HepG2 (cell line): ENCODE data around the gene AFG1L.

Experiments used
- MEIS1 ChIP-seq: sonication (generic); formaldehyde crosslinking; IDR thresholded peaks from 2 replicates; pipeline ENCODE4 v1.9.0; 2021; ENCODE audit warnings: mild to moderate bottlenecking, missing genetic modification reagents, moderate library complexity, borderline replicate concordance
- NBN ChIP-seq: fragments of 450-650 bp; conservative IDR thresholded peaks from 2 replicates; pipeline ENCODE4 v1.6.1; 2017
- NFYB ChIP-seq: sonication (generic); formaldehyde crosslinking; IDR thresholded peaks from 2 replicates; pipeline ENCODE4 v1.4.0; 2020; ENCODE audit warnings: missing genetic modification reagents
- NR3C1 ChIP-seq: sonication (generic); formaldehyde crosslinking; IDR thresholded peaks from 2 replicates; pipeline ENCODE4 v1.4.0; 2020; ENCODE audit warnings: missing genetic modification reagents
- XRCC5 ChIP-seq: fragments of 200-400 bp; formaldehyde crosslinking; optimal IDR thresholded peaks from 2 replicates; pipeline ENCODE3; 2017; ENCODE audit warnings: mild to moderate bottlenecking, low read length
- ZBTB21 ChIP-seq: sonication (generic); formaldehyde crosslinking; IDR thresholded peaks from 2 replicates; pipeline ENCODE4 v1.4.0; 2020; ENCODE audit warnings: missing genetic modification reagents
- ZNF205 ChIP-seq: IDR thresholded peaks from 2 replicates; pipeline ENCODE4 v1.6.1; 2018; ENCODE audit warnings: missing biosample characterization, missing genetic modification reagents
- ZNF253 ChIP-seq: sonication (generic); formaldehyde crosslinking; IDR thresholded peaks from 2 replicates; pipeline ENCODE4 v1.8.0; 2022; ENCODE audit warnings: mild to moderate bottlenecking, missing genetic modification reagents, borderline replicate concordance
- ZNF317 ChIP-seq: sonication (generic); formaldehyde crosslinking; IDR thresholded peaks from 2 replicates; pipeline ENCODE4 v1.5.0; 2020; ENCODE audit warnings: mild to moderate bottlenecking, missing genetic modification reagents
- ZNF530 ChIP-seq: sonication (generic); formaldehyde crosslinking; IDR thresholded peaks from 2 replicates; pipeline ENCODE4 v1.5.0; 2020; ENCODE audit warnings: low read depth, mild to moderate bottlenecking, missing genetic modification reagents
- ZNF841 ChIP-seq: sonication (generic); formaldehyde crosslinking; IDR thresholded peaks from 2 replicates; pipeline ENCODE4 v1.8.1; 2023; ENCODE audit warnings: missing genetic modification reagents, borderline replicate concordance
- ZZZ3 ChIP-seq: sonication (generic); formaldehyde crosslinking; IDR thresholded peaks from 2 replicates; pipeline ENCODE4 v1.4.0; 2020; ENCODE audit warnings: missing genetic modification reagents, mild to moderate bottlenecking, borderline replicate concordance
- TF ChIP-seq, protein P1 (sequence below): sonication (generic); formaldehyde crosslinking; IDR thresholded peaks from 2 replicates; pipeline ENCODE4 v1.5.0; 2020; ENCODE audit warnings: mild to moderate bottlenecking, missing genetic modification reagents, moderate library complexity
- TF ChIP-seq, protein P2 (sequence below), 2 experiments: sonication (generic) in 1 of 2; formaldehyde crosslinking in 1 of 2; IDR thresholded peaks; 2 replicates each; pipeline versions ENCODE4 v1.5.1 to v1.6.1; 2011 to 2020; ENCODE audit warnings: borderline replicate concordance in 1 of 2, low read depth in 1 of 2, low read length in 1 of 2, mild to moderate bottlenecking in 1 of 2, missing genetic modification reagents in 1 of 2, moderate library complexity in 1 of 2

DNA sequence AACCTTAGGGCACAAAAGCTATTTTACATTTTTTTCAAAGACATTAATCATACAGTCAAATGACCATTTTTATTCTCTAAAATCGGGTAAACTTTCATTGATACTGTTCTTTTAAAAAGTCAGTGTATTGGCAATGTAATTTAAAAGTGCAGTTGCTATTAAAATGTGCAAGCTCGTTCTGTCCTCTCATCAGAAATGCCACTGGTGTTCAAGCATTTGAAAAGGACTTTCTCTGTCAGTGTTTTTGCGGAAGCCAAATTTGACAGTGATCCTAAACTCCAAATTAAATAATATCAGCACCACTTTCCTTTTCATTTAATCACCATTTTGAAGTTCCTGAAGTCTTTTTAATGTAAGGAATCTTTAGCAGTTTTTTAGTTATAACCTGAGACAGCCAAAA is 69.6 kb downstream of the AFG1L start:
- TF ChIP-seq ZNF253 = no peak
- TF ChIP-seq NR3C1 (CRISPR knock-in tag) = no peak
- no peak for TF ChIP-seq ZNF841 (CRISPR knock-in tag)
- TF ChIP-seq NBN = no peak
- TF ChIP-seq ZNF317 (CRISPR knock-in tag) = no peak
- no peak for TF ChIP-seq ZNF530 (CRISPR knock-in tag)
- no peak for TF ChIP-seq ZZZ3 (CRISPR knock-in tag)
- no peak for TF ChIP-seq ZNF205 (CRISPR knock-in tag)
- no peak for TF ChIP-seq XRCC5
- TF ChIP-seq, protein P1, sequence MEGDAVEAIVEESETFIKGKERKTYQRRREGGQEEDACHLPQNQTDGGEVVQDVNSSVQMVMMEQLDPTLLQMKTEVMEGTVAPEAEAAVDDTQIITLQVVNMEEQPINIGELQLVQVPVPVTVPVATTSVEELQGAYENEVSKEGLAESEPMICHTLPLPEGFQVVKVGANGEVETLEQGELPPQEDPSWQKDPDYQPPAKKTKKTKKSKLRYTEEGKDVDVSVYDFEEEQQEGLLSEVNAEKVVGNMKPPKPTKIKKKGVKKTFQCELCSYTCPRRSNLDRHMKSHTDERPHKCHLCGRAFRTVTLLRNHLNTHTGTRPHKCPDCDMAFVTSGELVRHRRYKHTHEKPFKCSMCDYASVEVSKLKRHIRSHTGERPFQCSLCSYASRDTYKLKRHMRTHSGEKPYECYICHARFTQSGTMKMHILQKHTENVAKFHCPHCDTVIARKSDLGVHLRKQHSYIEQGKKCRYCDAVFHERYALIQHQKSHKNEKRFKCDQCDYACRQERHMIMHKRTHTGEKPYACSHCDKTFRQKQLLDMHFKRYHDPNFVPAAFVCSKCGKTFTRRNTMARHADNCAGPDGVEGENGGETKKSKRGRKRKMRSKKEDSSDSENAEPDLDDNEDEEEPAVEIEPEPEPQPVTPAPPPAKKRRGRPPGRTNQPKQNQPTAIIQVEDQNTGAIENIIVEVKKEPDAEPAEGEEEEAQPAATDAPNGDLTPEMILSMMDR (CRISPR knock-in tag) = no peak
- TF ChIP-seq, protein P2, sequence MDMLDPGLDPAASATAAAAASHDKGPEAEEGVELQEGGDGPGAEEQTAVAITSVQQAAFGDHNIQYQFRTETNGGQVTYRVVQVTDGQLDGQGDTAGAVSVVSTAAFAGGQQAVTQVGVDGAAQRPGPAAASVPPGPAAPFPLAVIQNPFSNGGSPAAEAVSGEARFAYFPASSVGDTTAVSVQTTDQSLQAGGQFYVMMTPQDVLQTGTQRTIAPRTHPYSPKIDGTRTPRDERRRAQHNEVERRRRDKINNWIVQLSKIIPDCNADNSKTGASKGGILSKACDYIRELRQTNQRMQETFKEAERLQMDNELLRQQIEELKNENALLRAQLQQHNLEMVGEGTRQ (IDR thresholded peaks at IDR 0.05; ENCODE audit: low read depth, low read length) = no peak
- TF ChIP-seq, protein P2 (CRISPR knock-in tag; IDR thresholded peaks at IDR 0.05; ENCODE audit: borderline replicate concordance) = no peak
- no peak for TF ChIP-seq NFYB
- TF ChIP-seq MEIS1 (CRISPR knock-in tag) = no peak
- no peak for TF ChIP-seq ZBTB21 (CRISPR knock-in tag)
